Activated T-helper 17 cell treated with anti-CD3 and anti-CD28 coated beads, Interleukin-2, amount 50 U/mL, for 72 hours (primary cell): ENCODE measurements around the gene PDE11A. TPM values are rescaled to one million over a fixed set of nuclear protein-coding genes. Genes with fewer than 3 reads are reported as not detected.

Source experiments
- ATAC-seq: fragments of 150-1000 bp; cut with Tn5 transposase; replicated peaks from 2 replicates; pipeline ENCODE4 v1.10.0; 2021; ENCODE audit warnings: mild to moderate bottlenecking, moderate library complexity
- H3K27ac Mint-ChIP-seq: one replicate; pipeline ENCODE4 v1.8.0; 2022; ENCODE audit warnings: mixed read lengths
- H3K27me3 Mint-ChIP-seq: one replicate; pipeline ENCODE4 v1.8.0; 2022; ENCODE audit warnings: mixed read lengths
- H3K36me3 Mint-ChIP-seq: one replicate; pipeline ENCODE4 v1.8.0; 2022; ENCODE audit warnings: low read depth, mild to moderate bottlenecking, mixed read lengths
- H3K4me1 Mint-ChIP-seq: one replicate; pipeline ENCODE4 v1.8.0; 2022; ENCODE audit warnings: mixed read lengths
- H3K4me3 Mint-ChIP-seq: one replicate; pipeline ENCODE4 v1.8.0; 2022; ENCODE audit warnings: mild to moderate bottlenecking, mixed read lengths
- H3K9me3 Mint-ChIP-seq: one replicate; pipeline ENCODE4 v1.8.0; 2022; ENCODE audit warnings: mixed read lengths
- total RNA-seq, 2 donors: library from RNA; stranded (reverse); gene quantifications; one replicate each; pipeline ENCODE4 v1.2.3, GENCODE V29; 2022

Gene PDE11A
- total RNA-seq, 2 donors from 2014 or later, result 0.08 TPM; not detected in 1

DNA sequence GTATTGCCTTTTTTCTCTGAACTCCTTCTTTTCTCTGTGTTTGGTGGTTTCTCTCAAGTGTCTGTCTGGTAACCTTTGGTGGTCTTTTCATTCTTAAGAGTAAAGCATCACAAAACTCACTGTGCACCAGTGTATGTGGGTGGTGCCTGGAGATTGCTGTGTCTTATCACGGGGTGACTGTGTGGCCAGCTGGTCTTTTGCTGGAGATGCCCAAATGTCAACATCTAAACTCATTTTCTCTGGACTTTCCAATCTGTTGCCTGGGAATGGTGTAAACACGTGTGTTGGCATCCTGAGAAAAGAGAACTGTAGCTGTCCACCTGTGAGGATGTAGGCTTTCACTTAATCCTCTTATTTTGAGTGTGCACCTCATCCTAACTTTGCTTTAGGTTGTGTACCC lies 356.8 kb downstream of the PDE11A start:
- H3K27me3 Mint-ChIP-seq, result peaks cover 12% of the 10 kb centered on the region
- H3K9me3 Mint-ChIP-seq, result no peaks in the 10 kb centered on the region
- no peak overlapping the region for H3K4me3 Mint-ChIP-seq
- ATAC-seq, result no peak
- H3K36me3 Mint-ChIP-seq, result no peaks in the 10 kb centered on the region
- no peaks in the 10 kb centered on the region for H3K4me1 Mint-ChIP-seq
- H3K27ac Mint-ChIP-seq, result no peak overlapping the region

DNA sequence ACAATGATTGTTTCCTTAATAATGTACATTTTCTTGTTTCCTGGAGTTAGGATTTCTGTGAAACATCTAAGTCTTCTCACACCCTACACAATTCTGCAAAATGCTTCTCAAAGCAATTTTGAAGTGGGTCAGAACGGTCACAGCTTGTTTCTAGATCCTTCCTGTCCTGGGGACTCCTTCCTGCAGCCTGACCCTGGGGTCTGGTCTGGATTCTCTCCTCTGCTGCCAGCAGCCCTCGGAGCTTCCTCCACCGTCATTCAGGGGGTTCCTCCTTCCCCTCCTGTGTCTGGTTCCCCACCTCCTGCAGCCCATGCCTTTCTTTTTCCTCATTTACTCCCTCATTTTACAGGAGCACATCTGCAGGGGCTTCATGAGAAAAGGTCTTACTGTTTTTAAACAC lies 357.9 kb downstream of the PDE11A start:
- no peak for ATAC-seq
- no peaks in the 10 kb centered on the region for H3K4me1 Mint-ChIP-seq

DNA sequence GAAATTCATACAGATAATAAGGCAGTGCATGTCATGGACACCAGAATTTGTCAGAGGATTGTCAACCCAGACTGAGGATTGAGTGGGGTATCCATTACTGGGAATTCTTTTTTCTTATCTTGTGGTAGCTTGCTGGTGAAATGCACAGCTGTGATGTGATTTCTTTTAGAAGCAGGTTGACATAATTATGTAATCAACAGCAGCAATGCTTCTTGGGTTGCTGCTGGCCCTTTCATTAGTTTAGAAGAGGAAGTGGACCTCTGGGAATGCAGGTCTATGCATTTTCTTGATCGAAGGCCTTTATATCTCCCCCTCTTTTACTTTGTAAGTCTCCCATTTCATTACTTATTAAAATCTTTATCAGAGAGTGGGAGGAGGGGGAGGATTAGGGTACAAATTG lies 360.1 kb downstream of the PDE11A start:
- H3K4me1 Mint-ChIP-seq, result no peaks in the 10 kb centered on the region
- ATAC-seq, result no peak
- no peaks in the 10 kb centered on the region for H3K9me3 Mint-ChIP-seq
- H3K4me3 Mint-ChIP-seq, result no peak overlapping the region
- no peaks in the 10 kb centered on the region for H3K36me3 Mint-ChIP-seq
- H3K27me3 Mint-ChIP-seq, result peaks cover 12% of the 10 kb centered on the region
- no peak overlapping the region for H3K27ac Mint-ChIP-seq

More for the DNA sequence above, 357.9 kb downstream of the PDE11A start:
- Mint-ChIP-seq H3K9me3 (no peaks in the 10 kb centered on the region), H3K4me3 (no peak overlapping the region), H3K36me3 (no peaks in the 10 kb centered on the region), H3K27ac (no peak overlapping the region), H3K27me3 (peaks cover 12% of the 10 kb centered on the region)

DNA sequence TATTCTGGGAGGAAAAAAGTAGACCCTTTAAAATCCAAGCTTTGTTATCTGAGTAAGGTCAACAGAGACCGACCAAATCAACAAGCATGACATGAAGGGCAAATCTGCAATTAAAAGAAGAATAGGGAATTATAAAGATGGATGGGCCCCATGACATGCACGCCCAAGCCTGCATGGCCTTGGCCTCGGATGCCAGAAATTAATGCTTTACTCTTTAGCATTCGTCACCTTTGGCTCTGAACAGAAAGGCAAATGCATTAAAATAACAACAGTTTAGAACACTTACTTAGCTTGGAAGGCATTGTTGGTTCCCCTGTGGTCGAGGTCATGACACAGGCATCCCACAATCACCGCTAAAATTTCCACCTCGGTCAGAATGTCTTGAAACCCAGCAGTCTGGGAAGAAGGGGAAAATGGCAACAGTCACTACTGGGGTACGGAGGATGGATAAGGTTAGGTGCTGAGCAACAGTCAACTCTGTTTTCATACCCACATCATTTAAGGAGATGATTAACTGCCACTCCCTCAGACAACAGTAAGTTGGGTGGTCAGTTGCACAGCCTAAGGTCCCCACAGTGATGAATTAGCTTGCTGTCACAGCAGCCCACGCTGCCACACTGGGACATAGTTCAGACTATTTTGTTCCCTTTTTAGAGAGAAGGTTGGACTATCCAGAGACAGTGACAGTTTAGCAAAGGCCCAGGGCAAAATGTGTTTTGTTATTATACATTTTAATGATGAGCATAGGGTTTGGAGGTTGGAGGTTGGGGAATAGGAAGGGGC lies 360.9 kb downstream of the PDE11A start:
- no peak overlapping the region for H3K4me3 Mint-ChIP-seq
- H3K4me1 Mint-ChIP-seq, result no peaks in the 10 kb centered on the region
- no peak overlapping the region for H3K27ac Mint-ChIP-seq
- no peaks in the 10 kb centered on the region for H3K36me3 Mint-ChIP-seq
- H3K9me3 Mint-ChIP-seq, result no peaks in the 10 kb centered on the region
- H3K27me3 Mint-ChIP-seq, result peaks cover 12% of the 10 kb centered on the region
- ATAC-seq, result no peak

DNA sequence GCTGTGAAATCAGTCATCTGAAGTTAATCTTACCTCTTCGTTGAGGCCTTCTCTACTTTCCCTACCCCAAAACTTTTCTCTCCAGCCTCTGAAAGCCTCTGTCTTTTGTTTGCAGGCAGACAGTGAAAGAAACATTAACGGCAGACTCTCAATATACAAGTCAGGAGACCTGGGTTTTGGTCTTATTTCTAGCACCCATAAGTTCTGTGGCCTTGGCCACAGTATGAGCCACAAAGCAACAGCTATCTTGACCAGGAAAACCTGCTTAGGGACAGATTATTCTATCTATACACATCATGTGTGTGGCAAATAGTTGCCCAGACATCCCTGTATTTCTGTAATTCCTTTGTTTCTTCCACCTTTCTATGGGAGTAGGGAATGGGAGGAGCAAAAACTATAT lies 361.7 kb downstream of the PDE11A start:
- Mint-ChIP-seq H3K27me3 (peaks cover 6% of the 10 kb centered on the region), H3K27ac (no peak overlapping the region), H3K9me3 (no peaks in the 10 kb centered on the region), H3K36me3 (no peaks in the 10 kb centered on the region), H3K4me3 (no peak overlapping the region), H3K4me1 (no peaks in the 10 kb centered on the region)
- no peak for ATAC-seq

DNA sequence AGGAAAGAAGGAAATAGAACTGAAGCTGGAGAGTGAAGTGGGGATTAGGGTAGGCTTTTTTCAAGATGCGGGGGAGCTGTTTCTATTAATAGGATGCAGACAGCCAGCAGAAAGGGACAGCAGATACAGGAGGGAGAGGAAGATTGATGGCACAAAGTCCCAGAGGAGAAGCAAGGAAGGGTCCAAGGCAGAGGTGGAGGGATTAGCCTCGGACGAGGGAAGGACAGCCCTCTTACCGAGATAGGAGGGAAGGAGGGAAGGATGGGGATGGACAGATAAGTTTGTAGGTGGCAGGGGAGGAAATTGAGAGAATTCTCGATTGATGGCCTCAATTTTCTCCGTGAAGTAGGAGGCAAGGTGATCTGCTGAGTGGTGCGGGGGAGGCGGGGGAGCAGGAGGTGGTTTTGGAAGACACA lies 362.6 kb downstream of the PDE11A start:
- no peaks in the 10 kb centered on the region for H3K4me1 Mint-ChIP-seq

DNA sequence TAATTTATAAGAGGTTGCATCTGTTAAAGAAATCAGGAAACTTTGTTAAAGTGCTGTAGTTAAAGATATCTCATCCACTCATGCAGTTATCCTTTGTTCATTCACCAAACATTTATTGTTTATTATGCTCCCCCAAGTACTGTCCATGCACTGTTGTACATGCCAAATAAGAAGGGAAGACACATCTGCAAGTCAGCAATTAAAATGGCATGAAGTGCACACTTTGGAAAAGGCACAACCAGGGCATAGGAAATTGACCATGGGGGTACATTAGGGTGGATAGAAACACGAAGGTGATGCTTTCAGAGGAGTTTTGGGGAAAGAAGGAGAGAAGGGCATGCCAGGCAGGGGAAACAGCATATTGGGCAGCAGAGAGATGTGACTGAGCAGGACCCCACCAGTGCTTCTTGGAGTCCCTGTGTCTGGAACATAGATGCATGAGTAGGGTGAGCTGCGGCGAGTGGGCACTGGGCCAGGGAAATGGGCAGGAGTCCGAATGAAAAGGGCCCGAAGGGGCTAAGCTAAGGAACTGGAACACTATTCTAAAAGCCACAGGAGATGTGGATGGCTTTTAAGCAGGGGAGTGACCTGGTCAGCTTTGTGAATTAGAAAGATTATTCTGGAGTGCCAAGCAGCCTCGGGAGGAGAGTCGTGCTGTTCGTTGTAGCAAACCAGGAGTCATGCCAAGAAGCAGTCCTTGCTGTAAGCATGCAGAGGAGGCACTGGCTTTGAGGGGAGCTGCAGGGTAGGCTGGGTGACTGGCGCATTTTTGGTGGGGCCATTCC lies 363.7 kb downstream of the PDE11A start:
- no peak overlapping the region for H3K4me3 Mint-ChIP-seq
- H3K27ac Mint-ChIP-seq, result no peak overlapping the region
- peaks cover 6% of the 10 kb centered on the region for H3K27me3 Mint-ChIP-seq
- H3K36me3 Mint-ChIP-seq, result no peaks in the 10 kb centered on the region
- H3K4me1 Mint-ChIP-seq, result no peaks in the 10 kb centered on the region
- no peaks in the 10 kb centered on the region for H3K9me3 Mint-ChIP-seq
- no peak for ATAC-seq

More for the DNA sequence above, 362.6 kb downstream of the PDE11A start:
- Mint-ChIP-seq H3K27me3 (peaks cover 6% of the 10 kb centered on the region), H3K36me3 (no peaks in the 10 kb centered on the region), H3K27ac (no peak overlapping the region), H3K9me3 (no peaks in the 10 kb centered on the region), H3K4me3 (no peak overlapping the region)
- ATAC-seq, result no peak

DNA sequence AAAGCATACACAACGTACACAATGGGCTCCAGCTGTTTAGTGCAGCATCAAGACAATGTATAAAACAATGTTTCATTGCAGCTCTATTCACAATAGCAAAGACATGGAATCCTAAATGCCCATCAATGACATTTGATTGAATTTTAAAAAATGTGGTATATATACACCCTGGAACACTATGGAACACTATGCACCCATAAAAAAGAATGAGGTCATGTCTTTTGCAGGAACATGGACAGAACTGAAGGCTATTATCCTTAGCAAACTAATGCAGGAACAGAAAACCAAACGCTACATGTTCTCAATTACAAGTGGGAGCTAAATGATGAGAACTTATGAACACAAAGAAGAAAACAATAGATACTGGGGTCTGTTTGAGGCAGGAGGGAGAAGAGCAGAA lies 364.5 kb downstream of the PDE11A start:
- H3K4me3 Mint-ChIP-seq, result no peak overlapping the region
- ATAC-seq, result no peak
- no peaks in the 10 kb centered on the region for H3K36me3 Mint-ChIP-seq
- H3K9me3 Mint-ChIP-seq, result no peaks in the 10 kb centered on the region
- H3K4me1 Mint-ChIP-seq, result no peaks in the 10 kb centered on the region
- H3K27me3 Mint-ChIP-seq, result peaks cover 6% of the 10 kb centered on the region
- no peak overlapping the region for H3K27ac Mint-ChIP-seq

DNA sequence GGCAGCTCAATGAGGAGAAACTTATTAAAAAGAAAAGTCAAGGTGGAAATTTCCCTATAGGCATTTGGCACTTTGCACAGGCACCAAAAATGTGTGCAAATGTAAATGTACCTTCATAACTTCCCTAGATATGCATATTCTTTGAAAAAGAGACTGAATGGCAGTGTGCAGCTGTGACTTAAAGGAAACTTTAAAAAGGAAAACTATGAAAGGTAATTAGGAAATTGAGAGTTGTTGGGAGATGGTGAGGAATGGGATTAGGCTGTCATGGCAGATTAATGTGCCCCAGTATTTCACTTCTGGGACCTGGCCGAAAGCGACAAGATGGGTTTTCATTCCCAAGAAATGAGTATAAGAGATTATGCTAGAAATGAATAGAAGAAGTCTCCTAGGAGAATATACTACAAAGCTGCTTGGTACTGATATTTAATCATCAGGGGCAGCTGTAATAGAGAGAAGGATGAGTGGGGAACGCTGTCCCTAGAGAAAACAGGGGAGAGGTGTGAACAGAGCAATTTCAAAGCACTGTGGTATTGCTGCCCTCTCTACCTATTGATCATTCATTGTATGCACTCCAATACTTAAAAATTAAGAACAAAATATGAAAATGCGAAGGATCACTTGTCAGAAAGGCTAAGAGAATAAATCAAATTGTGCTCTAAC lies 366.9 kb downstream of the PDE11A start:
- Mint-ChIP-seq H3K4me3 (no peak overlapping the region), H3K36me3 (no peaks in the 10 kb centered on the region), H3K4me1 (no peaks in the 10 kb centered on the region), H3K27me3 (peaks cover 6% of the 10 kb centered on the region), H3K9me3 (no peaks in the 10 kb centered on the region), H3K27ac (no peak overlapping the region)
- no peak for ATAC-seq

DNA sequence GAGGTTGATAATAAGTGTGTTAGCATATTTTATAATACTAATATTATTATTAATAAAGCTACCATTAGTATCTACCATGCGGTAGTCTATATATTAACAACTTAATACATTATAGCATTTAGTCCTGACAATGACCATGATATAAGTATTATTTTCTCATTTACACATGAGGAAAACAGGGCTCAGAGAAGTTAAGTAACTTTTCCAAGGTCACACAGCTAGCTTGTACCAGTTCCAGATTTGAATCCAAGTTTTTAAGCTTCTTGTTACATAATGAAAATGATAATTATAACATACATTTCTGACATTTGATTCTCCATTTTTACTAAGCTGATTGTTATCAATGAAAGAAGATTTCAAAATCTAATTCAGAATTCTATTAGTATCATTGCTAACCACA lies 369.4 kb downstream of the PDE11A start:
- Mint-ChIP-seq H3K9me3 (no peaks in the 10 kb centered on the region), H3K4me3 (no peak overlapping the region), H3K36me3 (no peaks in the 10 kb centered on the region), H3K4me1 (no peaks in the 10 kb centered on the region), H3K27ac (no peak overlapping the region), H3K27me3 (peaks cover 10% of the 10 kb centered on the region)
- ATAC-seq, result no peak

DNA sequence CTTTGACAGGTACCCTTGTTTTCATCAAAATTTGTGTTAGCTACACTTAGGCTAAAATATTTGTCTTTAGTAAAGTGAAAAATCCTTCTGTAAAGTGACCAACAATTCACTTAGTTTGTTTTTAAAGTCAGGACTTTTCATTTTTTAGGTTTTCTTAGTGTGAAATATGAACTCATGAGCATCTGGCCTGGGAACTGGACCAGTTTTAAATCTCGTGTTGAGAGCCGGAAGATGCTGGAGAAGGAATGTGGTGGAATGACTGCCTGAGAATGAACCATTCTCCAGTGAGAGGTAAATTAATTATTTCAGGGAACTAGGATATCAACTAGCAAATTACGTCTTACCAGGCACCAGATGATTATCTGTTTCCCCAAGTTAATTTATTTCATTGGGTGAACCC lies 374.3 kb downstream of the PDE11A start:
- Mint-ChIP-seq H3K9me3 (no peaks in the 10 kb centered on the region), H3K27me3 (peaks cover 21% of the 10 kb centered on the region), H3K4me3 (no peak overlapping the region), H3K36me3 (no peaks in the 10 kb centered on the region), H3K27ac (no peak overlapping the region), H3K4me1 (no peaks in the 10 kb centered on the region)
- ATAC-seq, result no peak

DNA sequence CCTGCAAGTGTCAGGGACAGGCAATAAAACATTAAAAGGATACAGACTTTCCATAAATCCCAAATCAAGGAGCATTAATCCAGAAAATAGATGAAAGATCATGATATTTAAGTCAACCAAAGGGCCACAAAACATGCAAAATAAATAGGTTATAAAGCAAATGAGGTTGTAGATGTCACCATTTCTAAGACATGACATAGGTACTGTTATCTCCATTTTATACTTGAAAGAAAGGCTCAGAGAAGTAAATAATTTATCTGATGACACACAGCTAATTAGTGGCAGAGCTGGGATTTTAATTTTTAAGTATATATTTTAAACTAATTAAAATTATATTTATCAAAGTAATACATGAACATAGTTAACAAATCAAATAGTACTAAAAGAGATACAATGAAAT lies 378.2 kb downstream of the PDE11A start:
- ATAC-seq, result no peak
- no peak overlapping the region for H3K27ac Mint-ChIP-seq
- no peaks in the 10 kb centered on the region for H3K4me1 Mint-ChIP-seq
- H3K36me3 Mint-ChIP-seq, result no peaks in the 10 kb centered on the region
- no peaks in the 10 kb centered on the region for H3K9me3 Mint-ChIP-seq
- H3K4me3 Mint-ChIP-seq, result no peak overlapping the region
- H3K27me3 Mint-ChIP-seq, result peaks cover 19% of the 10 kb centered on the region

DNA sequence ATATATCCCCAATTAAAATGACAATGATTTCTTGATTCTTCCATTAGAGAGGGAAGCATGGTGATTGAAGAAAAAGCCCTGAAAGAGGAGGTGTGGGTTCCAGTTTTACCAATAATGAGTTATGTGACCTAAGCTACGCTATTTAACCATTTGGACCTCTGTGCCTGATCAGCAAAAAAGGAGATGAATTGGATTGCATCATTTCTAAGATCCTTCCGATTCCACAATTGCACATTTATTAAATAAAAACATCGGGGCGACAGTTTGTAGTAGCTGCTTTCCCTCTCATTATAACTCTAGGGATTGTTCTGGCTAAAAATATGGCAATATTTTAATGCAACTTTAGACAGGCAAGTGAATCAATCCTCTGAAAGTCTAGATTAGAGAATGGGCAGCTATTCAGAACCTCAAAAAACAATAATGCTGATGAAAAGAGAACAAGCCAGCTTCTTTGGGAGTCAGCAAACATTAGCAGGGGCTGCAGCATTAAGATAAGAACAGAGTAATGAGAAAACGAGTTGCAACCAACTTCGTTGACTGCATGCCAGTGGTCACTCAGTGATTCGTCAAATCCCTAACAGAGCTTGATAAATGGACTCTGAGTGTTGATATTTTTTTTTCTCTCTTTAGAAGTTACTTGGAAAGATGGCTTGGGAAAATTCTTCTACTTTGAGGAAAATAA lies 378.8 kb downstream of the PDE11A start:
- no peak for ATAC-seq
- H3K27ac Mint-ChIP-seq, result no peak overlapping the region
- peaks cover 17% of the 10 kb centered on the region for H3K27me3 Mint-ChIP-seq
- no peaks in the 10 kb centered on the region for H3K36me3 Mint-ChIP-seq
- no peaks in the 10 kb centered on the region for H3K4me1 Mint-ChIP-seq
- H3K9me3 Mint-ChIP-seq, result no peaks in the 10 kb centered on the region
- no peak overlapping the region for H3K4me3 Mint-ChIP-seq

DNA sequence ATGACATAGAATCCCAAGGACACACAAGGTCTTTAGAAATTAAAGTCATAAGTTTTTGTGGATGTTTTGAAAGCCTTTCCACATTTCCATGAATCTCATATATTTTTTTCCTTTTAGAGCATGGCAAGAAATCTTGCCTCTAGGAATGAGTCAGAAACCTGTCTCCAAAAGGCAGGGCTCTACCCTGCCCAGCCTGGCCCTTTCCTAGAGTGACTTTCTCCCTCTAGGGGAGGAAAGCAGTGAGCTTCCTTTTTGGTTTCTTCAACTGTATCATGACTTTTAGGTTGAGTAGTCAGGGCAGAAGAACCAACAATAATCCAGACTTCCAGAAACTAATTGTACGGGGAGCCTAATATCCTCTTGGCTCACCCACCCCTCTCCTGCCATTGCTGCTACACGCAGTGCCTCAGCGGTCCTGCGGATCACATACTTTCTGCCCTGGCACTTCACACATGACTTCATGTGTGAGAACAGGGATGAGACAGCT lies 379.8 kb downstream of the PDE11A start:
- H3K27me3 Mint-ChIP-seq, result peaks cover 17% of the 10 kb centered on the region
- H3K4me1 Mint-ChIP-seq, result no peaks in the 10 kb centered on the region
- no peaks in the 10 kb centered on the region for H3K36me3 Mint-ChIP-seq
- H3K27ac Mint-ChIP-seq, result no peak overlapping the region
- no peak for ATAC-seq
- no peaks in the 10 kb centered on the region for H3K9me3 Mint-ChIP-seq
- H3K4me3 Mint-ChIP-seq, result no peak overlapping the region
